CD4-positive, alpha-beta T cell (primary cell): ENCODE data around the gene ANGEL1. TPM values are rescaled to one million over a fixed set of nuclear protein-coding genes. Genes with fewer than 3 reads are reported as not detected.

Experiments
- ATAC-seq: fragments of 200-7000 bp; cut with Tn5 transposase; one replicate; pipeline ENCODE4 v1.10.0; 2022; ENCODE audit warnings: mild to moderate bottlenecking; ENCODE audit not compliant: poor library complexity
- CTCF ChIA-PET: fragments of 350-600 bp; sonication (Branson Sonifier 250); formaldehyde crosslinking; loops from one replicate; lab custom pipeline; 2021; ENCODE audit warnings: antibody characterized with exemption, inconsistent platforms; lab: Charles Lee
- POLR2A ChIA-PET: fragments of 350-600 bp; sonication (Branson Sonifier 250); formaldehyde crosslinking; loops from one replicate; lab custom pipeline; 2021; ENCODE audit warnings: antibody characterized with exemption, inconsistent platforms; lab: Charles Lee
- DNase-seq, 14 experiments: peaks; one replicate each; pipeline ENCODE4 v3.0.0-alpha.2; 2013 to 2020; ENCODE audit warnings: mixed read lengths in 2 of 14
- H3K27ac ChIP-seq, 2 donors: one replicate each; pipeline versions ENCODE4 v1.5.1 to v1.7.0; 2013; ENCODE audit warnings: low read length in 2 of 2, low read depth in 1 of 2, mild to moderate bottlenecking in 1 of 2
- H3K27me3 ChIP-seq, 2 experiments: 1 replicate in 1 of 2; 2 replicates in 1 of 2; pipeline versions ENCODE4 v1.6.1 to v1.7.0; 2013; ENCODE audit warnings: low read length in 2 of 2, control low read depth in 1 of 2, mild to moderate bottlenecking in 1 of 2, moderate library complexity in 1 of 2; ENCODE audit not compliant: insufficient read depth in 2 of 2, control insufficient read depth in 1 of 2
- H3K36me3 ChIP-seq: one replicate; pipeline ENCODE4 v1.6.1; 2013; ENCODE audit warnings: low read length, control low read depth; ENCODE audit not compliant: insufficient read depth
- H3K4me1 ChIP-seq: one replicate; pipeline ENCODE4 v1.6.1; 2013; ENCODE audit warnings: low read length, control low read depth; ENCODE audit not compliant: insufficient read depth
- H3K4me3 ChIP-seq: one replicate; pipeline ENCODE4 v1.5.1; 2013; ENCODE audit warnings: mild to moderate bottlenecking, low read length, moderate library complexity
- H3K9me3 ChIP-seq, 2 experiments: 1 replicate in 1 of 2; 2 replicates in 1 of 2; pipeline versions ENCODE4 v1.6.1 to v1.7.0; 2013; ENCODE audit warnings: low read length in 2 of 2, mild to moderate bottlenecking in 2 of 2, control low read depth in 1 of 2, moderate library complexity in 1 of 2; ENCODE audit not compliant: control insufficient read depth in 1 of 2, insufficient read depth in 1 of 2
- H3K27ac Mint-ChIP-seq: one replicate; pipeline ENCODE4 v1.8.0; 2020; ENCODE audit warnings: mixed read lengths
- H3K27me3 Mint-ChIP-seq: one replicate; pipeline ENCODE4 v1.8.0; 2021; ENCODE audit warnings: mixed read lengths
- H3K36me3 Mint-ChIP-seq: one replicate; pipeline ENCODE4 v1.8.0; 2021; ENCODE audit warnings: low read depth, mixed read lengths
- H3K4me1 Mint-ChIP-seq: one replicate; pipeline ENCODE4 v1.8.0; 2021; ENCODE audit warnings: low read depth, mixed read lengths
- H3K4me3 Mint-ChIP-seq: one replicate; pipeline ENCODE4 v1.8.0; 2020; ENCODE audit warnings: mild to moderate bottlenecking, mixed read lengths
- H3K9me3 Mint-ChIP-seq: one replicate; pipeline ENCODE4 v1.8.0; 2020; ENCODE audit warnings: mixed read lengths
- CTCF ChIP-seq: fragments of 200-600 bp; IDR thresholded peaks from one replicate; pipeline ENCODE4 v1.8.0; 2022; ENCODE audit warnings: antibody characterized with exemption, mild to moderate bottlenecking
- intact Hi-C, 2 experiments: fragments of 100-400 bp; cut with DNase I in 1 of 2; cut with micrococcal nuclease in 1 of 2; formaldehyde crosslinking; loops; one replicate each; pipeline versions ENCODE4 v1.15.1 to v1.9.0; 2023 to 2025; cut with DNase I, micrococcal nuclease
- total RNA-seq, 174 experiments: library from RNA in 2 of 174; stranded (reverse) in 2 of 174; gene quantifications; one replicate each; pipeline ENCODE4 v1.2.3 and lab custom pipeline; 2021 to 2026

The ANGEL1 gene
- total RNA-seq, 2 experiments from 2014 or later: 10.1 to 10.4 TPM

GRCh38 chr14:76855066-76855465, 42.4 kb upstream of the ANGEL1 start:
- Histone ChIP-seq H3K27me3 (peaks cover 0 to 5% of the 10 kb centered on the region in 2 experiments), H3K9me3 (no peaks in the 10 kb centered on the region), H3K4me1 (no peaks in the 10 kb centered on the region), H3K36me3 (no peaks in the 10 kb centered on the region), H3K27ac (no peak overlapping the region), H3K4me3 (no peak overlapping the region)
- intact Hi-C loops: loop anchor here in 1 of 2 experiments (10.0 kb wide), 1 partner anchor 140 kb away; no protein-coding TSS in a partner anchor
- CTCF ChIA-PET: no interaction called here
- DNase-seq (no peak), ATAC-seq (no peak)
- no peaks in the 10 kb centered on the region for H3K36me3 Mint-ChIP-seq
- peaks cover 10% of the 10 kb centered on the region for H3K27me3 Mint-ChIP-seq
- no peaks in the 10 kb centered on the region for H3K4me1 Mint-ChIP-seq
- POLR2A ChIA-PET: no interaction called here
- H3K4me3 Mint-ChIP-seq: no peak overlapping the region
- H3K27ac Mint-ChIP-seq: no peak overlapping the region
- no peak for TF ChIP-seq CTCF
- H3K9me3 Mint-ChIP-seq: no peaks in the 10 kb centered on the region

DNA sequence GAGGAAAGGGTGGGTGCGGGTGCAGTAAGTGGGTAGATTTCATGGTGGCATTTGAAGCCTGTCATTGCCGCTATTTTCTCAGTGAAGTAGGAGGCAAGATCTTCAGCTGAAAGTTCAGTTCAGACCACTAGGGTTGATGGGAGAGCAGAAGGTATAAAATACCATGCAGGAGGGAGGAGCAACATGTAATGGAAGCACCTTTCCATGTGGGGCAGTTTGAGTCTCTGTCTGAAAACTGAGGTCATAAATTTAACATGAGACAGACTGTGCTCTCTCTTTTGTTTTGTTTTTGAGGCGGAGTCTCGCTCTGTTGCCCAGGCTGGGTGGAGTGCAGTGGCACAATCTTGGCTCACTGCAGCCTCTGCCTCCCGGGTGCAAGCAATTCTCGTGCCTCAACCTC, 36.2 kb upstream of the ANGEL1 start:
- ChIA-PET CTCF (interaction anchor here (1.3 kb wide), 1 partner anchor 24 kb away, joined by 3 read pairs; no protein-coding TSS in a partner anchor), POLR2A (no interaction called here)
- Mint-ChIP-seq H3K36me3 (no peaks in the 10 kb centered on the region), H3K4me3 (no peak overlapping the region), H3K27me3 (peaks cover 15% of the 10 kb centered on the region), H3K9me3 (no peaks in the 10 kb centered on the region), H3K27ac (no peak overlapping the region), H3K4me1 (peaks cover 9% of the 10 kb centered on the region)
- ATAC-seq (no peak), DNase-seq (no peak)
- no peak for TF ChIP-seq CTCF
- intact Hi-C loops: no loop called here
- H3K27ac ChIP-seq: no peak overlapping the region
- H3K4me1 ChIP-seq: peaks cover 11% of the 10 kb centered on the region
- H3K27me3 ChIP-seq: no peaks in the 10 kb centered on the region
- H3K9me3 ChIP-seq: no peaks in the 10 kb centered on the region
- no peaks in the 10 kb centered on the region for H3K36me3 ChIP-seq
- no peak overlapping the region for H3K4me3 ChIP-seq

GRCh38 chr14:76846331-76847047, 33.8 kb upstream of the ANGEL1 start:
- no peak for DNase-seq
- no peaks in the 10 kb centered on the region for H3K27me3 ChIP-seq
- no peaks in the 10 kb centered on the region for H3K36me3 Mint-ChIP-seq
- H3K9me3 Mint-ChIP-seq: no peaks in the 10 kb centered on the region
- peaks cover 15% of the 10 kb centered on the region for H3K27me3 Mint-ChIP-seq
- ATAC-seq: no peak
- CTCF ChIA-PET: no interaction called here
- H3K27ac ChIP-seq: no peak overlapping the region
- no peak overlapping the region for H3K4me3 ChIP-seq
- H3K4me1 ChIP-seq: peaks cover 14% of the 10 kb centered on the region
- no peaks in the 10 kb centered on the region for H3K9me3 ChIP-seq
- no peak for TF ChIP-seq CTCF
- POLR2A ChIA-PET: no interaction called here
- no peak overlapping the region for H3K4me3 Mint-ChIP-seq
- peaks cover 9% of the 10 kb centered on the region for H3K4me1 Mint-ChIP-seq
- no peak overlapping the region for H3K27ac Mint-ChIP-seq
- no peaks in the 10 kb centered on the region for H3K36me3 ChIP-seq
- intact Hi-C loops: no loop called here
